H9 (cell line): ENCODE results near the gene CERK. TPM values are rescaled to one million over a fixed set of nuclear protein-coding genes. Genes with fewer than 3 reads are reported as not detected.

ENCODE experiments used
- DNase-seq: peaks from one replicate; pipeline ENCODE4 v3.0.0-alpha.2; 2017
- H2AFZ ChIP-seq: one replicate; pipeline ENCODE4 v1.6.1; 2013; ENCODE audit warnings: mild to moderate bottlenecking, low read length, control low read depth, moderate library complexity
- H2AK5ac ChIP-seq: 2 replicates; pipeline ENCODE4 v1.6.1; 2013; ENCODE audit warnings: low read length, control low read depth, mixed read lengths; ENCODE audit not compliant: insufficient read length
- H2BK120ac ChIP-seq: one replicate; pipeline ENCODE4 v1.6.1; 2013; ENCODE audit warnings: low read depth, mild to moderate bottlenecking, low read length, control low read depth, inconsistent platforms; ENCODE audit not compliant: poor library complexity, severe bottlenecking
- H2BK12ac ChIP-seq: 2 replicates; pipeline ENCODE4 v1.6.1; 2013; ENCODE audit warnings: low read length, control low read depth, mixed read lengths, low read depth; ENCODE audit not compliant: insufficient read length
- H2BK15ac ChIP-seq: 2 replicates; pipeline ENCODE4 v1.6.1; 2013; ENCODE audit warnings: low read depth, low read length, control low read depth
- H2BK20ac ChIP-seq: one replicate; pipeline ENCODE4 v1.6.1; 2013; ENCODE audit warnings: low read depth, mild to moderate bottlenecking, low read length, control low read depth, inconsistent platforms; ENCODE audit not compliant: poor library complexity, severe bottlenecking
- H2BK5ac ChIP-seq: 2 replicates; pipeline ENCODE4 v1.6.1; 2013; ENCODE audit warnings: low read length, control low read depth, mixed read lengths; ENCODE audit not compliant: insufficient read length
- H3K14ac ChIP-seq: 2 replicates; pipeline ENCODE4 v1.6.1; 2013; ENCODE audit warnings: low read length, control low read depth; ENCODE audit not compliant: insufficient read depth
- H3K18ac ChIP-seq: 2 replicates; pipeline ENCODE4 v1.6.1; 2013; ENCODE audit warnings: low read depth, mild to moderate bottlenecking, mixed read lengths, low read length, control low read depth; ENCODE audit not compliant: insufficient read length
- H3K23ac ChIP-seq: 2 replicates; pipeline ENCODE4 v1.6.1; 2013; ENCODE audit warnings: low read length, control low read depth, mixed read lengths, low read depth; ENCODE audit not compliant: insufficient read length
- H3K23me2 ChIP-seq: 2 replicates; pipeline ENCODE4 v1.6.1; 2013; ENCODE audit warnings: low read depth, mild to moderate bottlenecking, mixed read lengths, low read length, control low read depth; ENCODE audit not compliant: insufficient read length, poor library complexity, severe bottlenecking
- H3K27ac ChIP-seq: 2 replicates; pipeline ENCODE4 v1.5.1; 2013; ENCODE audit warnings: low read length, control low read depth, mixed read lengths, low read depth; ENCODE audit not compliant: insufficient read length
- H3K27me3 ChIP-seq: 2 replicates; pipeline ENCODE4 v1.6.1; 2013; ENCODE audit warnings: low read length, control low read depth, inconsistent platforms; ENCODE audit not compliant: insufficient read depth
- H3K4ac ChIP-seq: 2 replicates; pipeline ENCODE4 v1.6.1; 2013; ENCODE audit warnings: low read depth, mild to moderate bottlenecking, control low read depth, inconsistent platforms, low read length, moderate library complexity
- H3K4me1 ChIP-seq: 2 replicates; pipeline ENCODE4 v1.6.1; 2013; ENCODE audit warnings: low read length, control low read depth, inconsistent platforms; ENCODE audit not compliant: insufficient read depth
- H3K4me2 ChIP-seq: 2 replicates; pipeline ENCODE4 v1.6.1; 2013; ENCODE audit warnings: low read length, control low read depth, mixed read lengths; ENCODE audit not compliant: insufficient read length, insufficient read depth
- H3K56ac ChIP-seq: 2 replicates; pipeline ENCODE4 v1.6.1; 2013; ENCODE audit warnings: low read depth, mild to moderate bottlenecking, mixed read lengths, low read length, control low read depth; ENCODE audit not compliant: insufficient read length
- H3K79me1 ChIP-seq: 2 replicates; pipeline ENCODE4 v1.6.1; 2013; ENCODE audit warnings: low read depth, mild to moderate bottlenecking, moderate library complexity, low read length, control low read depth, inconsistent platforms; ENCODE audit not compliant: insufficient read depth, poor library complexity, severe bottlenecking
- H3K79me2 ChIP-seq: 2 replicates; pipeline ENCODE4 v1.6.1; 2013; ENCODE audit warnings: low read length, control low read depth, inconsistent platforms; ENCODE audit not compliant: insufficient read depth
- H3K9ac ChIP-seq: 2 replicates; pipeline ENCODE4 v1.6.1; 2013; ENCODE audit warnings: low read length, control low read depth, mixed read lengths; ENCODE audit not compliant: insufficient read length; ENCODE audit errors: extremely low read depth
- H3K9me3 ChIP-seq: one replicate; pipeline ENCODE4 v1.6.1; 2013; ENCODE audit warnings: low read depth, low read length, inconsistent platforms; ENCODE audit not compliant: control insufficient read depth
- H3T11ph ChIP-seq: one replicate; pipeline ENCODE4 v1.6.1; 2013; ENCODE audit warnings: mild to moderate bottlenecking, low read length, control low read depth, inconsistent platforms
- H4K20me1 ChIP-seq: one replicate; pipeline ENCODE4 v1.6.1; 2013; ENCODE audit not compliant: control insufficient read depth, insufficient read length, insufficient read depth
- H4K5ac ChIP-seq: 2 replicates; pipeline ENCODE4 v1.6.1; 2013; ENCODE audit warnings: low read depth, mild to moderate bottlenecking, mixed read lengths, low read length, control low read depth; ENCODE audit not compliant: insufficient read length
- H4K8ac ChIP-seq: replicated peaks from 2 replicates; pipeline ENCODE4 v1.6.1; 2013; ENCODE audit warnings: low read length, control low read depth, mixed read lengths, low read depth; ENCODE audit not compliant: insufficient read length
- H4K91ac ChIP-seq: 2 replicates; pipeline ENCODE4 v1.6.1; 2013; ENCODE audit warnings: low read depth, mild to moderate bottlenecking, moderate library complexity, mixed read lengths, low read length, control low read depth; ENCODE audit not compliant: insufficient read length
- H3K27ac Mint-ChIP-seq, 3 experiments: 2 replicates in 2 of 3; 3 replicates in 1 of 3; pipeline ENCODE4 v1.8.0; 2020 to 2021; ENCODE audit warnings: mixed read lengths in 3 of 3, mild to moderate bottlenecking in 1 of 3, moderate library complexity in 1 of 3
- H3K27me3 Mint-ChIP-seq: 2 replicates; pipeline ENCODE4 v1.8.0; 2021; ENCODE audit warnings: low read depth, mild to moderate bottlenecking, moderate library complexity, mixed read lengths
- H3K36me3 Mint-ChIP-seq, 3 experiments: 2 replicates in 2 of 3; 3 replicates in 1 of 3; pipeline ENCODE4 v1.8.0; 2020 to 2021; ENCODE audit warnings: low read depth in 3 of 3, mixed read lengths in 3 of 3; ENCODE audit not compliant: insufficient read depth in 1 of 3
- H3K4me1 Mint-ChIP-seq, 2 experiments: 2 replicates each; pipeline ENCODE4 v1.8.0; 2020; ENCODE audit warnings: mixed read lengths in 2 of 2
- H3K4me3 Mint-ChIP-seq, 2 experiments: 2 replicates in 1 of 2; 3 replicates in 1 of 2; pipeline ENCODE4 v1.8.0; 2020 to 2021; ENCODE audit warnings: mild to moderate bottlenecking in 2 of 2, mixed read lengths in 2 of 2, moderate library complexity in 1 of 2
- H3K9me3 Mint-ChIP-seq, 2 experiments: 2 replicates in 1 of 2; 3 replicates in 1 of 2; pipeline ENCODE4 v1.8.0; 2020; ENCODE audit warnings: mild to moderate bottlenecking in 2 of 2, mixed read lengths in 2 of 2, moderate library complexity in 1 of 2
- CTCF ChIP-seq: fragments of 200-600 bp; sonication (generic); conservative IDR thresholded peaks from 3 replicates; pipeline ENCODE4 v1.8.0; 2021; ENCODE audit warnings: antibody characterized with exemption, mild to moderate bottlenecking
- WGBS: extraction: QIAGEN DNeasy Blood & Tissue Kit; methylation state at CpG from one replicate; pipeline ENCODE4 v1.1.7; 2013; ENCODE audit warnings: missing lambda C conversion rate, low lambda C conversion rate, mixed read lengths; ENCODE audit not compliant: insufficient read length; ENCODE audit errors: extremely low coverage; 5-methylcytosine and 5-hydroxymethylcytosine counted together
- total RNA-seq: library from RNA; stranded (reverse); gene quantifications from 2 replicates; pipeline ENCODE4 v1.2.1, GENCODE V29; 2021

The CERK gene
- total RNA-seq, 1 experiment from 2014 or later: 47.1 TPM

GRCh38 chr22:46744581-46744980, 6.5 kb upstream of the CERK start:
- peaks cover 3 to 8% of the 10 kb centered on the region in 2 experiments; a peak in 3 of 5 replicates for H3K9me3 Mint-ChIP-seq
- Histone ChIP-seq H3K23ac (no peak overlapping the region), H3K9me3 (no peaks in the 10 kb centered on the region), H2BK12ac (no peak overlapping the region), H2BK5ac (no peak overlapping the region), H3K18ac (peak overlapping the region; percentile 33), H4K91ac (no peak overlapping the region), H3T11ph (no peak overlapping the region), H3K23me2 (no peaks in the 10 kb centered on the region), H3K4me2 (no peak overlapping the region), H3K4me1 (no peaks in the 10 kb centered on the region), H3K14ac (no peak overlapping the region), H2BK120ac (no peak overlapping the region), H4K5ac (no peak overlapping the region), H4K8ac (no peak overlapping the region), H2BK20ac (no peak overlapping the region), H4K20me1 (no peaks in the 10 kb centered on the region), H2AK5ac (no peak overlapping the region), H2AFZ (no peak overlapping the region), H3K79me1 (no peaks in the 10 kb centered on the region), H3K27me3 (no peaks in the 10 kb centered on the region), H2BK15ac (no peak overlapping the region), H3K79me2 (no peaks in the 10 kb centered on the region), H3K4ac (no peak overlapping the region), H3K56ac (no peak overlapping the region), H3K27ac (no peak overlapping the region), H3K9ac (no peak overlapping the region)
- WGBS: no CpG with 5 or more reads among the region's 6 CpGs
- H3K27ac Mint-ChIP-seq: no peak overlapping the region
- peaks cover 41% of the 10 kb centered on the region for H3K27me3 Mint-ChIP-seq
- no peaks in the 10 kb centered on the region for H3K36me3 Mint-ChIP-seq
- no peak overlapping the region for H3K4me3 Mint-ChIP-seq
- no peak for TF ChIP-seq CTCF
- H3K4me1 Mint-ChIP-seq: peaks cover 2 to 3% of the 10 kb centered on the region in 2 experiments; a peak in 1 of 4 replicates
- no peak for DNase-seq
